Activated CD4-positive, alpha-beta T cell treated with anti-CD3 and anti-CD28 coated beads, Interleukin-2, amount 50 U/mL, for 16 hours (primary cell): Measurements from ENCODE around the gene IGF1R.
A peak's percentile ranks its signal among the peaks of the same experiment; 100 is the strongest.
"Not testable (repeated sequence)": the region's sequence is repeated elsewhere in the genome, so short reads cannot be mapped to it uniquely, and the experiment has no call there.

Experiments used
- DNase-seq: peaks from one replicate; pipeline ENCODE4 v3.0.0-alpha.2; 2020

The IGF1R gene

DNA sequence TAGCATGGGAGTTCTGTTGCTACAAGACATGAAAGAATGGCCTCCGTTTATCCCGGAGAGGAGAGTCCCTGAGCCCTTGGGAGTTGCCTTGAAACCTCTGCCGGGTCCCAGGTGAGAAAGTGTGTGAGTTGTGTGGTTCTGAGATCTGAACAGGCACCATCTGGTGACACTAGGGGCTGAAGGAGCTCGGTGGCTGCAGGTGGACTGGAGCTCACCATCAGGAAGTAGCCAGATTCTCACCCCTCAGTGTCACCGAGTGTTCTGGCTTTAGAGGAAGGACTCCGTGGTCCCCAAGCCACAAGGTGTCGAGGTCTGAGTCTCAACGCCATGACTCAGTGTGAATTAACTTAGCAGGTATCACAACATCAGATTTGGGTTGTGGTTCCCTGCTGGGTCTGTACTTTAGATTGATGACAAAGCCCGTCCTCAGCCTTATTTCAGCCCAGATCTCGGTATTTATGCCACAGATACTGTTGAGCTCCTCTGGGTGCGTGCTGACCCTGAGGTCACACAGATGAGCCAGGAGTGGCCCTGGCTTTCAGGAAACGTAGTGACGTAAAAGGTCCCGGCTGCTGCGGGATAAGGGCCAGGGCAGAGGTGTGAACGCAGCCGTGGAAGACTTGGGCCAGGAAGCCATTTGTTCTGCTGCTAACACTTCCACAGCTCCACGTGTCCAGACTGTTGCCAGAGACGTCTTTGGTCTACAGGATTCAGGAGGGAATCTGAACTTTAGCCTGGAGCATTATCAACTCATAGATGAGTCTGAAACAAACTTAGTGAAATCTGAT lies 304.9 kb downstream of the IGF1R start:
- peak; percentile 62 for DNase-seq

DNA sequence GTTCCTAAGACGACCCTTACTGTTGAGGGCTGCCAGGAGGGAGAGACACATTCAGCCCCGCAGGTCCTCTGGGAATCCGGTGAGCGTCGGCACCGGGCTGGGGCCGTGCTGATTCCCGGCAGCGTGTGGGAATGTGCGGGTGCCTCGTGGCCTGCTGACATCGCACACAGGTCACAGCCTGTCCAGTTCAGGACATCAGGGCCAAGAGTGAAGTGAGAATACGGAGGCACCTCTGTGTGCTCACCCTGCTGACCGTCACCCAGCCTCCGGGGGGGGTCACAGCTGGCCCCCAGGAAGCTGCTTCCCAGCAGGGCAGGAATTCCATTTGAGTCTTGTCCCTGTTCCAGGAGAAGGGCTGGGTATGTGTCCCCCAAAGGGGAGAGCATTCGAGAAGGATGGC lies 305.6 kb downstream of the IGF1R start:
- no peak for DNase-seq

DNA sequence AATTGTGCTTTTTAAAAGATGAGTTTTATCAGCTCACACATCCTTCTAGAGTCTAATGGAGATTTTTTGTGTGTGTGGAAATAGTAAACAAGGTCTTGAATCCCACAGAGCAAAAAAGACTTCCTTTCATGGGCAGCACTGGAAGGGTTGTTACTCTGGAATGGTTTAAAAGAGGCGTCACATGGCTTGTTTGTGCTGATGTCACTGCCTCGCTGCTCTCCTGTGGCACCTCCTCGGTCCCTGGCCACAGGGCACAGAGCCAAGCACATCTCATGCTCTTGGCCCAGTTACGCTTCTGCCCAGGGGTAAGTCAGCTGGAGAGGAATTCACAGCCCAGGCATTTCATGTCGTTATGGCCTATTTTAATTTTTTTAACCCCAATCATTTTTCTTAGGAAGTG lies 306.1 kb downstream of the IGF1R start:
- DNase-seq, result no peak

DNA sequence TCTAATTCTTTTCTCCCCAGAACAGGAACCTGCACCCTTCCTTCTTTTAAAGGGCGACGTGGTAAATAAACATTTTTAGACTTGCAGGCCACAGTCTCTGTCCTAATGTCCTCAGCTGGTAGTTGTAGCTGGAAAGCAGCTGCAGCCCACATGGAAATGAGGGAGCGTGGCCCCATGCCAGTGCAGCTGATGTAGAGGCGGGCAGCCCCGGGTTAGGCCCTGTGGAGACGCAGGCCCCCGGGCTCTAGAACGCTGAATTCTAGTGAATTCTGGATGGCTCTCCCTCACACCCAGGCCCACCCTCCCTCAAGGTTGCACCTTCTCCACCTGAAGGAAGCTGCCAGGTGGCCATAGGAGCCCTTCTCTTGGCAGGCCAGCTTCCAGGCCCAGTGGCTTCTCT lies 307.0 kb downstream of the IGF1R start:
- no peak for DNase-seq

DNA sequence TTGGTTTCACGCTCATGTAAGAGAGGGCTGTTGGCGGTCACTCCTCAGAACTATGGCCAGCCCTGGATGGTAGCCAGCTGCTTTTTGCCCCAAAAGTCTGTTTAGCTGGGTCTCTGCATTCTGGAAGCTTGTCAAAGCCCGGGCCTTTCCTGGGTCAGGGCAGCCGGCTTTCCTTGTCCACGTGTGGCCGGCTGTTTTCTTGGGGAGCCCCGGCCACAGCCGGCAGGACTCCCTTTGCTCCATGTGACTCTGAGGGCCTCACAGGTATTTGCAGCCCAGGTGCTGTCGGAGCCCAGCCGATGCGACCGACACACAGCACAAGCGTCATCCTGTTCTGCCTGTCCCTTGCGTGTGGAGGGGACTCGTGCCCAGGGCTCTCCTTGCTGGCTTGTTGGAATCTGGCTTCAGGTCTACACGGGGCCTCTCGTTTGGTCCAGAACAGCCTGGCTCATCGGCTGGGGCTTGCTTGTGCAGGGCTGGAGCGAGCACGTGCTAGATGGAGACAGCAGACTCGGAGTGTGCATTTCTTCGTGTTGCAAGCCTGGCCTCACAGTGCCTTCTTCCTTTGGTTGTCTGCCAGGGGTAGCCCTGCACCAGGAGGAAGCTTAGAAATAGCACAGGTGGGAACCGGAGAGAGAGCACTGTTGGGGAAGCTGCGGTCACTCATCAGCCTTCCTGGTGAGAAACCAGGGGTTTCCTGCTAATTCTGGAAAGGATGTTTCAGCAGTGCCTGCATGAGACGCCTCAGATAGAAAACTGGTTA lies 307.8 kb downstream of the IGF1R start:
- DNase-seq, result no peak

DNA sequence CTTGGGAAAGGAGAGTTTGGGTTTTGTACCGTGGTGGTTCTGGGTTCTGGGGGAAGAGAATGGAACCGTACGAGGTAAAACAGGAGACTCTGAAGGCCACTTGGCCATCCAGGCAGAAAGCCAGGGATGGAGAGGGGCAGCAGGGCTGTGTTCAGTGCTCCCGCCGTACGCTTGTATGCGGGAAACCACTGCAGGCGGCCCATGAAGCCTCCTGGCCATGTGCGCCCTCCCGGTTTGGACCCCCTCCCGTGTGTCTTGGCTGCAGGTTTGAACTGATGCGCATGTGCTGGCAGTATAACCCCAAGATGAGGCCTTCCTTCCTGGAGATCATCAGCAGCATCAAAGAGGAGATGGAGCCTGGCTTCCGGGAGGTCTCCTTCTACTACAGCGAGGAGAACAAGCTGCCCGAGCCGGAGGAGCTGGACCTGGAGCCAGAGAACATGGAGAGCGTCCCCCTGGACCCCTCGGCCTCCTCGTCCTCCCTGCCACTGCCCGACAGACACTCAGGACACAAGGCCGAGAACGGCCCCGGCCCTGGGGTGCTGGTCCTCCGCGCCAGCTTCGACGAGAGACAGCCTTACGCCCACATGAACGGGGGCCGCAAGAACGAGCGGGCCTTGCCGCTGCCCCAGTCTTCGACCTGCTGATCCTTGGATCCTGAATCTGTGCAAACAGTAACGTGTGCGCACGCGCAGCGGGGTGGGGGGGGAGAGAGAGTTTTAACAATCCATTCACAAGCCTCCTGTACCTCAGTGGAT lies 308.6 kb downstream of the IGF1R start:
- no peak for DNase-seq

DNA sequence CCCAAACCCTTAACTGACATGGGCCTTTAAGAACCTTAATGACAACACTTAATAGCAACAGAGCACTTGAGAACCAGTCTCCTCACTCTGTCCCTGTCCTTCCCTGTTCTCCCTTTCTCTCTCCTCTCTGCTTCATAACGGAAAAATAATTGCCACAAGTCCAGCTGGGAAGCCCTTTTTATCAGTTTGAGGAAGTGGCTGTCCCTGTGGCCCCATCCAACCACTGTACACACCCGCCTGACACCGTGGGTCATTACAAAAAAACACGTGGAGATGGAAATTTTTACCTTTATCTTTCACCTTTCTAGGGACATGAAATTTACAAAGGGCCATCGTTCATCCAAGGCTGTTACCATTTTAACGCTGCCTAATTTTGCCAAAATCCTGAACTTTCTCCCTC lies 309.3 kb downstream of the IGF1R start:
- no peak for DNase-seq

DNA sequence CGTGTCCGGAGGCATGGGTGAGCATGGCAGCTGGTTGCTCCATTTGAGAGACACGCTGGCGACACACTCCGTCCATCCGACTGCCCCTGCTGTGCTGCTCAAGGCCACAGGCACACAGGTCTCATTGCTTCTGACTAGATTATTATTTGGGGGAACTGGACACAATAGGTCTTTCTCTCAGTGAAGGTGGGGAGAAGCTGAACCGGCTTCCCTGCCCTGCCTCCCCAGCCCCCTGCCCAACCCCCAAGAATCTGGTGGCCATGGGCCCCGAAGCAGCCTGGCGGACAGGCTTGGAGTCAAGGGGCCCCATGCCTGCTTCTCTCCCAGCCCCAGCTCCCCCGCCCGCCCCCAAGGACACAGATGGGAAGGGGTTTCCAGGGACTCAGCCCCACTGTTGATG lies 309.7 kb downstream of the IGF1R start:
- DNase-seq, result no peak

GRCh38 chr15:98958918-98959639 lies 310.7 kb downstream of the IGF1R start:
- no peak for DNase-seq

GRCh38 chr15:98959640-98960007 lies 311.3 kb downstream of the IGF1R start:
- no peak for DNase-seq

GRCh38 chr15:98960555-98961050 lies 312.3 kb downstream of the IGF1R start:
- no peak for DNase-seq

- no peak for DNase-seq
Measured at GRCh38 chr15:98963444-98963843, 315.1 kb downstream of the IGF1R start.

GRCh38 chr15:98964466-98965133 lies 316.3 kb downstream of the IGF1R start:
- no peak for DNase-seq

- not testable (repeated sequence) for DNase-seq
Measured at GRCh38 chr15:98965134-98965491, 316.8 kb downstream of the IGF1R start.

DNA sequence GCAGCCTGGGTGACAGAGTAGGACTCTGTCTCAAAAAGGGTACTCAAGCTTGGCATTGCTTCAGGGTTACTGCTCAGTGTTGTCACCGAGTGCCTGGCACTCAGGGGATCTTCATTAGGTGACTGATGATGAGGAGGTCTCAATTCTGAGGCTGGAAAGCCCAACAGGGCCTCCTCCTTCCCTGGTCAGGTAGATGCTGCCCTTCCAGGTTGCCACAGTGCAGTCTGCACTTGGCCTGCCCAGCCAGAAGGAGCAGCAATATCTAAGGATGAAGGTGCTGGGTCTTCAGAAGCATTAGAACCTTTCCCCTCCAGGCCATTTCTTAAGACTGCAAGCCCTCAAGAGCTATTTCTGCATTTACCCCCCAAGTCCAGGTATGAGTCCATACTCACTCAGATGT lies 317.3 kb downstream of the IGF1R start:
- DNase-seq, result no peak

GRCh38 chr15:98966091-98966787 lies 317.9 kb downstream of the IGF1R start:
- no peak for DNase-seq

DNA sequence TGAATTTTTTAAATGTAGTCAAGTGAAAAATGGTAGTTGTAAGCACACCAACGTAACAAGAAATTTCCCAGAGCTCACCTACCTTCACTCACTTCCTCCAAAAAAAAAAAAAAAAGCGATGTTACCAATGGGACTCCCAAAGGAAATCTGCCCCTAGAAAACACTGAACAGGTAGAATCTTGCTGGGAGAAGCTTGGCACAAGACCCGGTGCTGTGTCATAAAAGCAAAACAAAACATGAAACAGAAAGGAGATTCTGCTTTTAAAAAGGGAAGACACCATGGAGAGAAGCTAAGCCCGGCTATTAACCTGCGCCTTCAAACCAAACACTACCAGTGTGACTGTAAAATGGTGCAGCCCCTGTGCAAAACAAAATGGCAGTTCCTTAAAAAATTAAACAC lies 318.8 kb downstream of the IGF1R start:
- DNase-seq, result no peak

DNA sequence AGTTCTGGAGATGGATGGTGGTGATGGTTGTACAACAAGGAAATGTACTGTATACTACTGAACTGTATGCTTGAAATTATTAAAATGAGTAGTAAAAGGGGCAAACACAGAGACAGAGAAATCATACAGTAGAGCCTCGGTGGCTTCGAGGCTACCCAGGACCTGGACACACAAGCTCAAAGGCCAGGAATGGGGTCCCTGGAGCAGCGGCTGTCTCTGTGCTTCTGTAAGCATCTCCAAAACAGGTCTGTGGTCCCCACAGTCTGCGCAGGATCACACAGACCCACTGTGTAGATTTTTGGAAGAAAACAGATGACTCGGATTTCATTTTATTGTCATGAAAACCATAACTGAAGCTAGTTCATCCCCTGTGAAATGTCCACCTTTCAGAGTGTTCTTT lies 319.6 kb downstream of the IGF1R start:
- no peak for DNase-seq

- no peak for DNase-seq
Measured at GRCh38 chr15:98968576-98968975, 320.2 kb downstream of the IGF1R start.

GRCh38 chr15:98969126-98969735 lies 320.9 kb downstream of the IGF1R start:
- DNase-seq, result no peak

- DNase-seq, result no peak
Measured at GRCh38 chr15:98970799-98971198, 322.5 kb downstream of the IGF1R start.
